Astrocyte (in vitro differentiated cells and primary cell): ENCODE results near the gene CDC25B. TPM values are rescaled to one million over a fixed set of nuclear protein-coding genes. Genes with fewer than 3 reads are reported as not detected.

Experiments
- DNase-seq: peaks from one replicate; pipeline ENCODE4 v3.0.0-alpha.2; 2010; ENCODE audit warnings: low read depth
- FAIRE-seq: peaks from 2 replicates; lab custom pipeline; 2011; peaks lifted over from hg19 to GRCh38; lab: Jason Lieb, UNC
- H2AFZ ChIP-seq: 2 replicates; pipeline ENCODE4 v1.6.0; 2012; ENCODE audit warnings: low read depth, low read length, inconsistent platforms
- H3K27ac ChIP-seq: 2 replicates; pipeline ENCODE4 v1.5.1; 2011; ENCODE audit warnings: low read depth, low read length, inconsistent platforms
- H3K27me3 ChIP-seq: 2 replicates; pipeline ENCODE4 v1.6.0; 2011; ENCODE audit warnings: low read length, inconsistent platforms; ENCODE audit not compliant: insufficient read depth
- H3K36me3 ChIP-seq: 2 replicates; pipeline ENCODE4 v1.5.1; 2011; ENCODE audit warnings: low read length, inconsistent platforms; ENCODE audit not compliant: insufficient read depth
- H3K4me1 ChIP-seq: 2 replicates; pipeline ENCODE4 v1.5.1; 2011; ENCODE audit warnings: low read length, inconsistent platforms; ENCODE audit not compliant: insufficient read depth
- H3K4me2 ChIP-seq: 2 replicates; pipeline ENCODE4 v1.6.0; 2012; ENCODE audit warnings: low read length, inconsistent platforms
- H3K4me3 ChIP-seq: 2 replicates; pipeline ENCODE4 v1.5.1; 2011; ENCODE audit warnings: low read depth, mild to moderate bottlenecking, low read length, inconsistent platforms; ENCODE audit not compliant: insufficient read depth
- H3K79me2 ChIP-seq: 2 replicates; pipeline ENCODE4 v1.6.0; 2012; ENCODE audit warnings: mild to moderate bottlenecking, low read length, inconsistent platforms; ENCODE audit not compliant: insufficient read depth
- H3K9ac ChIP-seq: 2 replicates; pipeline ENCODE4 v1.6.0; 2012; ENCODE audit warnings: mild to moderate bottlenecking, low read length, inconsistent platforms
- H3K9me3 ChIP-seq: 2 replicates; pipeline ENCODE4 v1.5.1; 2012; ENCODE audit warnings: low read depth, mild to moderate bottlenecking, low read length, inconsistent platforms; ENCODE audit not compliant: insufficient read depth
- H4K20me1 ChIP-seq: 2 replicates; pipeline ENCODE4 v1.6.0; 2012; ENCODE audit warnings: low read length, inconsistent platforms; ENCODE audit not compliant: insufficient read depth
- H3K27ac Mint-ChIP-seq: one replicate; pipeline ENCODE4 v1.8.0; 2021; ENCODE audit warnings: mild to moderate bottlenecking, mixed read lengths; ENCODE audit not compliant: unreplicated experiment
- H3K27me3 Mint-ChIP-seq: one replicate; pipeline ENCODE4 v1.8.0; 2021; ENCODE audit warnings: low read depth, mixed read lengths; ENCODE audit not compliant: unreplicated experiment
- H3K36me3 Mint-ChIP-seq: one replicate; pipeline ENCODE4 v1.8.0; 2021; ENCODE audit warnings: low read depth, mixed read lengths; ENCODE audit not compliant: unreplicated experiment
- H3K4me1 Mint-ChIP-seq: one replicate; pipeline ENCODE4 v1.8.0; 2021; ENCODE audit warnings: low read depth, mixed read lengths; ENCODE audit not compliant: unreplicated experiment
- H3K4me3 Mint-ChIP-seq: one replicate; pipeline ENCODE4 v1.8.0; 2021; ENCODE audit warnings: mild to moderate bottlenecking, moderate library complexity, mixed read lengths; ENCODE audit not compliant: unreplicated experiment
- H3K9me3 Mint-ChIP-seq: one replicate; pipeline ENCODE4 v1.8.0; 2021; ENCODE audit warnings: mild to moderate bottlenecking, mixed read lengths; ENCODE audit not compliant: unreplicated experiment
- EZH2 ChIP-seq: IDR thresholded peaks from 2 replicates; pipeline ENCODE4 v1.6.1; 2012; ENCODE audit warnings: mild to moderate bottlenecking, low read length, inconsistent platforms; ENCODE audit not compliant: insufficient read depth
- total RNA-seq: library from RNA; stranded (reverse); gene quantifications from 2 replicates; pipeline ENCODE4 v1.2.1, GENCODE V29; 2021
- TF ChIP-seq, protein P1 (sequence below): IDR thresholded peaks from 2 replicates; pipeline ENCODE4 v1.5.1; 2011; ENCODE audit warnings: low read depth, mild to moderate bottlenecking, inconsistent platforms, low read length, moderate library complexity; ENCODE audit not compliant: insufficient read depth

Gene CDC25B
- total RNA-seq, 1 donor from 2014 or later, result 8.5 TPM

DNA sequence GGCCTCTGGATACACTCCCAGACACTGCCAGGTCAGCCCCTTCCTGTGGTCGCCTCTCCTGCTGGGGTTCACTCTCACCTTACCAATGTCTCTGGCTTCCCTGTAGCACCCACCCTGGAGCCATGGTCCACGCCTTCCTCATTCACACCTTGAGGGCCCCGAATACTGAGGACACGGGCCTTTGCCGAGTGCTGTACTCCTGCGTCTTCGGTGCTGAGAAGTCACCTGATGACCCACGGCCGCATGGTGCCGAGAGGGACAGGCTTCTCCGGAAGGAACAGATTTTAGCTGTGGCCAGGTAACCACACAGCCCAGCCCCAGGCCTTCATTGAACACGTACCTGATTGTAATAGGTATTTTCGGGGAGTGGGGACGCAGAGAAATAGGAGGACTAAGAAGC, 25.9 kb downstream of the CDC25B start:
- no peaks in the 10 kb centered on the region for H3K27me3 ChIP-seq
- Mint-ChIP-seq H3K27ac (peak overlapping the region; percentile 80), H3K36me3 (peaks cover 5% of the 10 kb centered on the region), H3K27me3 (no peaks in the 10 kb centered on the region), H3K9me3 (no peaks in the 10 kb centered on the region), H3K4me3 (peak overlapping the region; percentile 92), H3K4me1 (peaks cover 7% of the 10 kb centered on the region)
- no peaks in the 10 kb centered on the region for H3K9me3 ChIP-seq
- no peak overlapping the region for H3K4me3 ChIP-seq
- FAIRE-seq (no peak), DNase-seq (no peak)
- H4K20me1 ChIP-seq, result no peaks in the 10 kb centered on the region
- H3K27ac ChIP-seq, result no peak overlapping the region
- H3K9ac ChIP-seq, result peak overlapping the region; percentile 99
- TF ChIP-seq EZH2, result no peak
- TF ChIP-seq, protein P1, sequence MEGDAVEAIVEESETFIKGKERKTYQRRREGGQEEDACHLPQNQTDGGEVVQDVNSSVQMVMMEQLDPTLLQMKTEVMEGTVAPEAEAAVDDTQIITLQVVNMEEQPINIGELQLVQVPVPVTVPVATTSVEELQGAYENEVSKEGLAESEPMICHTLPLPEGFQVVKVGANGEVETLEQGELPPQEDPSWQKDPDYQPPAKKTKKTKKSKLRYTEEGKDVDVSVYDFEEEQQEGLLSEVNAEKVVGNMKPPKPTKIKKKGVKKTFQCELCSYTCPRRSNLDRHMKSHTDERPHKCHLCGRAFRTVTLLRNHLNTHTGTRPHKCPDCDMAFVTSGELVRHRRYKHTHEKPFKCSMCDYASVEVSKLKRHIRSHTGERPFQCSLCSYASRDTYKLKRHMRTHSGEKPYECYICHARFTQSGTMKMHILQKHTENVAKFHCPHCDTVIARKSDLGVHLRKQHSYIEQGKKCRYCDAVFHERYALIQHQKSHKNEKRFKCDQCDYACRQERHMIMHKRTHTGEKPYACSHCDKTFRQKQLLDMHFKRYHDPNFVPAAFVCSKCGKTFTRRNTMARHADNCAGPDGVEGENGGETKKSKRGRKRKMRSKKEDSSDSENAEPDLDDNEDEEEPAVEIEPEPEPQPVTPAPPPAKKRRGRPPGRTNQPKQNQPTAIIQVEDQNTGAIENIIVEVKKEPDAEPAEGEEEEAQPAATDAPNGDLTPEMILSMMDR, result no peak
- peaks cover 15% of the 10 kb centered on the region for H3K79me2 ChIP-seq
- H3K4me1 ChIP-seq, result peaks cover 15% of the 10 kb centered on the region
- H2AFZ ChIP-seq, result no peak overlapping the region
- H3K4me2 ChIP-seq, result no peak overlapping the region
- H3K36me3 ChIP-seq, result peaks cover 11% of the 10 kb centered on the region

DNA sequence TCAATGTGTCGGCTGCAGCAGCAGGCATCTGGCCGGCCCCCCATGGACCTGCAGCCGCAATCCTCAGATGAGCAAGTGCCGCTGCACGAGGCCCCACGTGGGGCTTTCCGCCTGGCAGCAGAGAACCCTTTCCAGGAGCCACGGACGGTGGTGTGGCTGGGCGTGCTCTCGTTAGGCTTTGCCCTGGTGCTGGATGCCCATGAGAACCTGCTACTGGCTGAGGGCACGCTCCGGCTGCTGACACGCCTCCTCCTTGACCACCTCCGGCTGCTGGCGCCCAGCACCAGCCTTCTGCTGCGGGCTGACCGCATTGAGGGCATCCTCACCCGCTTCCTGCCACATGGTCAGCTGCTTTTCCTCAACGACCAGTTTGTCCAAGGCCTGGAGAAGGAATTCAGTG, 27.8 kb downstream of the CDC25B start:
- H3K4me3 Mint-ChIP-seq, result no peak overlapping the region
- peaks cover 11% of the 10 kb centered on the region for H3K36me3 ChIP-seq
- no peak for FAIRE-seq
- no peak for DNase-seq
- no peaks in the 10 kb centered on the region for H3K27me3 Mint-ChIP-seq
- H2AFZ ChIP-seq, result no peak overlapping the region
- TF ChIP-seq, protein P1, result no peak
- TF ChIP-seq EZH2, result no peak
- no peaks in the 10 kb centered on the region for H4K20me1 ChIP-seq
- peaks cover 7% of the 10 kb centered on the region for H3K36me3 Mint-ChIP-seq
- H3K27ac ChIP-seq, result no peak overlapping the region
- no peaks in the 10 kb centered on the region for H3K9me3 Mint-ChIP-seq
- peaks cover 4% of the 10 kb centered on the region for H3K4me1 Mint-ChIP-seq
- H3K9ac ChIP-seq, result no peak overlapping the region
- H3K4me3 ChIP-seq, result no peak overlapping the region
- no peak overlapping the region for H3K27ac Mint-ChIP-seq
- no peak overlapping the region for H3K4me2 ChIP-seq
- peaks cover 12% of the 10 kb centered on the region for H3K4me1 ChIP-seq
- H3K9me3 ChIP-seq, result no peaks in the 10 kb centered on the region
- no peaks in the 10 kb centered on the region for H3K27me3 ChIP-seq
- peaks cover 15% of the 10 kb centered on the region for H3K79me2 ChIP-seq

DNA sequence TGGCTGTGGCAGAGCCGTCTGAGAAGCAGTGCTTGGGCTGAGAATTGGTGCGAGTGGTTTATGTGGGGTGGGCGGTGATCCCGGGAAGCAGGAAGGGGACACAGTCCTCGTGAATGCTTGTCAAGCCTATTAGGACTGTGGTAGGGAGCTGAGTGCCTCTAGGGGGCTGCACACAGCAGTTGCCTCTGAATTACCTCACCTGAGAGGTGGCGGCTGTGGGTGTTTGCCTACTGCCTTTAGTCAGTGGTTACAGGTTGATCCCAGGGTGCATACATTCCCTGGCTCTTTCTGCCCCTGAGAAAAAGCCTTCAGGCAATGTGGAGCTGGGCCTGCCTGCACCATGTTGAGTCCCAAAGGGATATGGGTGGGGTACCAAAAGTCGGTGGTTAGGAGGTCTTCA, 29.4 kb downstream of the CDC25B start:
- no peak overlapping the region for H3K27ac Mint-ChIP-seq
- Histone ChIP-seq H3K9me3 (no peaks in the 10 kb centered on the region), H2AFZ (no peak overlapping the region), H3K4me2 (no peak overlapping the region), H4K20me1 (no peaks in the 10 kb centered on the region), H3K4me1 (peaks cover 7% of the 10 kb centered on the region), H3K27me3 (no peaks in the 10 kb centered on the region), H3K36me3 (peaks cover 11% of the 10 kb centered on the region), H3K27ac (no peak overlapping the region), H3K79me2 (peaks cover 15% of the 10 kb centered on the region), H3K9ac (no peak overlapping the region), H3K4me3 (no peak overlapping the region)
- H3K27me3 Mint-ChIP-seq, result no peaks in the 10 kb centered on the region
- DNase-seq (no peak), FAIRE-seq (no peak)
- H3K36me3 Mint-ChIP-seq, result peaks cover 10% of the 10 kb centered on the region
- no peak for TF ChIP-seq EZH2
- TF ChIP-seq, protein P1, result no peak
- no peak overlapping the region for H3K4me3 Mint-ChIP-seq
- H3K4me1 Mint-ChIP-seq, result peaks cover 4% of the 10 kb centered on the region
- no peaks in the 10 kb centered on the region for H3K9me3 Mint-ChIP-seq
